HG02870 (cell line): ENCODE results near the gene ACOX3.

Source experiments
- ATAC-seq: cut with Tn5 transposase; IDR thresholded peaks from one replicate; pipeline ENCODE4 v1.9.1; 2021; ENCODE audit warnings: mild to moderate bottlenecking, moderate library complexity; ENCODE audit not compliant: unreplicated experiment

Gene ACOX3

GRCh38 chr4:8377103-8378075 is 63.1 kb downstream of the ACOX3 start:
- no peak for ATAC-seq

- ATAC-seq, result no peak
These were observed 64.0 kb downstream of the ACOX3 start for GRCh38 chr4:8376361-8377102.

- no peak for ATAC-seq
These were observed 65.5 kb downstream of the ACOX3 start for GRCh38 chr4:8374851-8375649.

- ATAC-seq, result no peak
These were observed 66.5 kb downstream of the ACOX3 start for GRCh38 chr4:8373973-8374545.

GRCh38 chr4:8373270-8373972 is 67.1 kb downstream of the ACOX3 start:
- no peak for ATAC-seq

GRCh38 chr4:8372506-8372905 is 68.0 kb downstream of the ACOX3 start:
- ATAC-seq, result no peak

GRCh38 chr4:8371596-8371995 is 68.9 kb downstream of the ACOX3 start:
- no peak for ATAC-seq

GRCh38 chr4:8370835-8371595 is 69.5 kb downstream of the ACOX3 start:
- no peak for ATAC-seq

- ATAC-seq, result no peak
These were observed 70.3 kb downstream of the ACOX3 start for GRCh38 chr4:8370106-8370787.

- ATAC-seq, result no peak
These were observed 71.0 kb downstream of the ACOX3 start for GRCh38 chr4:8369426-8370105.

GRCh38 chr4:8368998-8369397 is 71.5 kb downstream of the ACOX3 start:
- no peak for ATAC-seq

GRCh38 chr4:8368061-8368481 is 72.5 kb downstream of the ACOX3 start:
- no peak for ATAC-seq

- no peak for ATAC-seq
These were observed 73.9 kb downstream of the ACOX3 start for GRCh38 chr4:8366601-8367000.

- ATAC-seq, result no peak
These were observed 74.6 kb downstream of the ACOX3 start for GRCh38 chr4:8365951-8366350.

- ATAC-seq, result no peak
These were observed 75.2 kb downstream of the ACOX3 start for GRCh38 chr4:8365353-8365752.

GRCh38 chr4:8364848-8365350 is 75.6 kb downstream of the ACOX3 start:
- no peak for ATAC-seq

- no peak for ATAC-seq
These were observed 76.4 kb downstream of the ACOX3 start for GRCh38 chr4:8364141-8364540.

- no peak for ATAC-seq
These were observed 78.0 kb downstream of the ACOX3 start for GRCh38 chr4:8362483-8362882.
